SK-N-SH treated with all-trans-retinoic acid at 6 μM for 48 hours (cell line): ENCODE results near the gene ARHGAP44.

Source experiments
- ATAC-seq: fragments of 200-7000 bp; cut with Tn5 transposase; 3 replicates; pipeline ENCODE4 v1.9.1; 2020; ENCODE audit warnings: mild to moderate bottlenecking, moderate library complexity
- ARNTL ChIP-seq: fragments of 450-650 bp; formaldehyde crosslinking; IDR thresholded peaks from 2 replicates; pipeline ENCODE4 v1.5.0; 2020; ENCODE audit warnings: low read depth, mild to moderate bottlenecking, moderate library complexity, borderline replicate concordance
- BACH2 ChIP-seq: fragments of 250-450 bp; sonication (Bioruptor Pico); IDR thresholded peaks from 2 replicates; pipeline ENCODE4 v1.9.0; 2021; ENCODE audit warnings: mild to moderate bottlenecking, borderline replicate concordance
- CREB5 ChIP-seq: fragments of 250-450 bp; sonication (Bioruptor Pico); IDR thresholded peaks from 2 replicates; pipeline ENCODE4 v1.5.1; 2020; ENCODE audit warnings: low read depth, mild to moderate bottlenecking, moderate library complexity
- CSDC2 ChIP-seq: fragments of 250-450 bp; sonication (Bioruptor Pico); IDR thresholded peaks from 2 replicates; pipeline ENCODE4 v1.5.0; 2020; ENCODE audit warnings: mild to moderate bottlenecking, moderate library complexity
- CSRNP3 ChIP-seq: fragments of 250-450 bp; sonication (Bioruptor Pico); IDR thresholded peaks from 2 replicates; pipeline ENCODE4 v1.5.1; 2021; ENCODE audit warnings: mild to moderate bottlenecking, moderate library complexity
- ESRRG ChIP-seq: fragments of 250-450 bp; sonication (Bioruptor Pico); IDR thresholded peaks from 2 replicates; pipeline ENCODE4 v1.6.1; 2021; ENCODE audit warnings: mild to moderate bottlenecking
- GLIS3 ChIP-seq: fragments of 250-450 bp; sonication (Bioruptor Pico); IDR thresholded peaks from 2 replicates; pipeline ENCODE4 v1.5.0; 2020; ENCODE audit warnings: mild to moderate bottlenecking, moderate library complexity
- ISL1 ChIP-seq: fragments of 250-450 bp; sonication (Bioruptor Pico); IDR thresholded peaks from 2 replicates; pipeline ENCODE4 v2.1.2; 2022; ENCODE audit warnings: mild to moderate bottlenecking, moderate library complexity
- OSR1 ChIP-seq: fragments of 250-450 bp; sonication (Bioruptor Pico); IDR thresholded peaks from 2 replicates; pipeline ENCODE4 v1.8.0; 2022; ENCODE audit warnings: moderate library complexity, mild to moderate bottlenecking, inconsistent platforms
- PATZ1 ChIP-seq: fragments of 250-450 bp; sonication (Bioruptor Pico); IDR thresholded peaks from 2 replicates; pipeline ENCODE4 v1.8.0; 2020; ENCODE audit warnings: mild to moderate bottlenecking, moderate library complexity, borderline replicate concordance
- POU6F1 ChIP-seq: fragments of 250-450 bp; sonication (Bioruptor Pico); IDR thresholded peaks from 2 replicates; pipeline ENCODE4 v1.8.0; 2021; ENCODE audit warnings: low read depth, mild to moderate bottlenecking, moderate library complexity, borderline replicate concordance
- PPARA ChIP-seq: fragments of 250-450 bp; sonication (Bioruptor Pico); IDR thresholded peaks from 2 replicates; pipeline ENCODE4 v1.5.0; 2020; ENCODE audit warnings: mild to moderate bottlenecking, borderline replicate concordance
- SNAI2 ChIP-seq: fragments of 250-450 bp; sonication (Bioruptor Pico); IDR thresholded peaks from 2 replicates; pipeline ENCODE4 v1.5.0; 2020; ENCODE audit warnings: mild to moderate bottlenecking, moderate library complexity
- TCF4 ChIP-seq: fragments of 250-450 bp; sonication (Bioruptor Pico); IDR thresholded peaks from 2 replicates; pipeline ENCODE4 v1.8.0; 2021; ENCODE audit warnings: mild to moderate bottlenecking, moderate library complexity, borderline replicate concordance
- TOX ChIP-seq: fragments of 250-450 bp; sonication (Bioruptor Pico); IDR thresholded peaks from 2 replicates; pipeline ENCODE4 v1.8.0; 2021; ENCODE audit warnings: mild to moderate bottlenecking, moderate library complexity, borderline replicate concordance
- TSHZ2 ChIP-seq: fragments of 250-450 bp; sonication (Bioruptor Pico); IDR thresholded peaks from 2 replicates; pipeline ENCODE4 v1.5.0; 2020; ENCODE audit warnings: mild to moderate bottlenecking, moderate library complexity
- ZC3H10 ChIP-seq: fragments of 250-450 bp; sonication (Bioruptor Pico); IDR thresholded peaks from 2 replicates; pipeline ENCODE4 v1.5.1; 2021; ENCODE audit warnings: mild to moderate bottlenecking, moderate library complexity
- ZFP3 ChIP-seq: fragments of 250-450 bp; sonication (Bioruptor Pico); IDR thresholded peaks from 2 replicates; pipeline ENCODE4 v1.5.0; 2020; ENCODE audit warnings: mild to moderate bottlenecking, moderate library complexity
- ZFP30 ChIP-seq: fragments of 450-650 bp; formaldehyde crosslinking; IDR thresholded peaks from 2 replicates; pipeline ENCODE4 v1.5.0; 2022; ENCODE audit warnings: mild to moderate bottlenecking, moderate library complexity
- ZNF565 ChIP-seq: fragments of 450-650 bp; formaldehyde crosslinking; conservative IDR thresholded peaks from 2 replicates; pipeline ENCODE4 v1.5.0; 2020; ENCODE audit warnings: low read depth, mild to moderate bottlenecking, moderate library complexity
- ZNF70 ChIP-seq: fragments of 450-650 bp; formaldehyde crosslinking; IDR thresholded peaks from 2 replicates; pipeline ENCODE4 v1.5.0; 2020; ENCODE audit warnings: mild to moderate bottlenecking, moderate library complexity
- ZNF8 ChIP-seq: fragments of 450-650 bp; formaldehyde crosslinking; IDR thresholded peaks from 2 replicates; pipeline ENCODE4 v1.5.0; 2020; ENCODE audit warnings: mild to moderate bottlenecking, moderate library complexity

The ARHGAP44 gene

GRCh38 chr17:12958786-12959185 is 169.5 kb downstream of the ARHGAP44 start:
- ATAC-seq: no peak
- TF ChIP-seq ZFP30 (CRISPR knock-in tag) (no peak), ARNTL (CRISPR knock-in tag) (no peak), ISL1 (CRISPR knock-in tag) (no peak)

- no peak for TF ChIP-seq CREB5
- no peak for TF ChIP-seq BACH2 (CRISPR knock-in tag)
- no peak for TF ChIP-seq TOX (CRISPR knock-in tag)
- TF ChIP-seq TSHZ2 (CRISPR knock-in tag): no peak
- TF ChIP-seq ZC3H10 (CRISPR knock-in tag): no peak
- no peak for TF ChIP-seq SNAI2 (CRISPR knock-in tag)
- TF ChIP-seq PPARA: no peak
- TF ChIP-seq GLIS3: no peak
- no peak for TF ChIP-seq ISL1 (CRISPR knock-in tag)
- no peak for TF ChIP-seq ZNF70 (CRISPR knock-in tag)
- no peak for TF ChIP-seq ZNF565 (CRISPR knock-in tag)
- no peak for TF ChIP-seq ESRRG (CRISPR knock-in tag)
- TF ChIP-seq CSDC2 (CRISPR knock-in tag): no peak
- TF ChIP-seq CSRNP3: no peak
- no peak for TF ChIP-seq ZFP3
- TF ChIP-seq ZNF8 (CRISPR knock-in tag): no peak
- no peak for TF ChIP-seq PATZ1 (CRISPR knock-in tag)
- TF ChIP-seq TCF4 (CRISPR knock-in tag): no peak
Observed at GRCh38 chr17:12959441-12959840, 170.1 kb downstream of the ARHGAP44 start.

GRCh38 chr17:12961655-12962054 is 172.4 kb downstream of the ARHGAP44 start:
- TF ChIP-seq POU6F1: no peak
- TF ChIP-seq ISL1 (CRISPR knock-in tag): no peak
- TF ChIP-seq ZFP3: no peak
- TF ChIP-seq ESRRG (CRISPR knock-in tag): no peak
- no peak for TF ChIP-seq BACH2 (CRISPR knock-in tag)
- TF ChIP-seq OSR1: no peak
- no peak for TF ChIP-seq ZFP30 (CRISPR knock-in tag)
- no peak for TF ChIP-seq CSDC2 (CRISPR knock-in tag)
- no peak for ATAC-seq

More at GRCh38 chr17:12959441-12959840, 170.1 kb downstream of the ARHGAP44 start:
- no peak for ATAC-seq
